T-helper 17 cell (primary cell): Measurements from ENCODE around the gene MAP1B. TPM values are rescaled to one million over a fixed set of nuclear protein-coding genes. Genes with fewer than 3 reads are reported as not detected.
A peak's percentile ranks its signal among the peaks of the same experiment; 100 is the strongest.
"Not testable (repeated sequence)": the region's sequence is repeated elsewhere in the genome, so short reads cannot be mapped to it uniquely, and the experiment has no call there.

Experiments
- ATAC-seq: fragments of 150-1000 bp; cut with Tn5 transposase; 2 replicates; pipeline ENCODE4 v1.10.0; 2021; ENCODE audit warnings: mild to moderate bottlenecking, moderate library complexity
- DNase-seq, 3 donors: peaks; one replicate each; pipeline versions ENCODE4 v3.0.0 to v3.0.0-alpha.2; 2020 to 2021
- H3K9me3 ChIP-seq: one replicate; pipeline ENCODE4 v1.7.0; 2013; ENCODE audit warnings: low read length, mild to moderate bottlenecking; ENCODE audit not compliant: control insufficient read depth, poor library complexity, severe bottlenecking
- H3K27ac Mint-ChIP-seq: one replicate; pipeline ENCODE4 v1.8.0; 2022; ENCODE audit warnings: mild to moderate bottlenecking, moderate library complexity, mixed read lengths
- H3K27me3 Mint-ChIP-seq: one replicate; pipeline ENCODE4 v1.8.0; 2022; ENCODE audit warnings: mixed read lengths
- H3K36me3 Mint-ChIP-seq: one replicate; pipeline ENCODE4 v1.8.0; 2022; ENCODE audit warnings: low read depth, mixed read lengths
- H3K4me1 Mint-ChIP-seq: one replicate; pipeline ENCODE4 v1.8.0; 2022; ENCODE audit warnings: mild to moderate bottlenecking, mixed read lengths
- H3K4me3 Mint-ChIP-seq: one replicate; pipeline ENCODE4 v1.8.0; 2022; ENCODE audit warnings: mild to moderate bottlenecking, moderate library complexity, mixed read lengths
- total RNA-seq, 4 donors: library from RNA in 2 of 4; stranded (reverse) in 2 of 4; gene quantifications; one replicate each; pipeline ENCODE4 v1.2.3 and lab custom pipeline; 2022 to 2026

Gene MAP1B
- total RNA-seq, 2 donors from 2014 or later: 0.05 to 1.4 TPM

- no peak for DNase-seq
- no peak for ATAC-seq
- peaks cover 50% of the 10 kb centered on the region for H3K27me3 Mint-ChIP-seq
- no peaks in the 10 kb centered on the region for H3K9me3 ChIP-seq
- H3K27ac Mint-ChIP-seq: no peak overlapping the region
- no peaks in the 10 kb centered on the region for H3K4me1 Mint-ChIP-seq
- no peaks in the 10 kb centered on the region for H3K36me3 Mint-ChIP-seq
- H3K4me3 Mint-ChIP-seq: no peak overlapping the region
These were observed 29.9 kb upstream of the MAP1B start for GRCh38 chr5:72077390-72077789.

- no peaks in the 10 kb centered on the region for H3K36me3 Mint-ChIP-seq
- H3K4me3 Mint-ChIP-seq: no peak overlapping the region
- H3K4me1 Mint-ChIP-seq: no peaks in the 10 kb centered on the region
- DNase-seq (no peak), ATAC-seq (no peak)
- no peak overlapping the region for H3K27ac Mint-ChIP-seq
- H3K27me3 Mint-ChIP-seq: peaks cover 59% of the 10 kb centered on the region
- H3K9me3 ChIP-seq: no peaks in the 10 kb centered on the region
These were observed 28.0 kb upstream of the MAP1B start for GRCh38 chr5:72079288-72079687.

- H3K36me3 Mint-ChIP-seq: no peaks in the 10 kb centered on the region
These were observed 25.2 kb upstream of the MAP1B start for GRCh38 chr5:72082048-72082447.

DNA sequence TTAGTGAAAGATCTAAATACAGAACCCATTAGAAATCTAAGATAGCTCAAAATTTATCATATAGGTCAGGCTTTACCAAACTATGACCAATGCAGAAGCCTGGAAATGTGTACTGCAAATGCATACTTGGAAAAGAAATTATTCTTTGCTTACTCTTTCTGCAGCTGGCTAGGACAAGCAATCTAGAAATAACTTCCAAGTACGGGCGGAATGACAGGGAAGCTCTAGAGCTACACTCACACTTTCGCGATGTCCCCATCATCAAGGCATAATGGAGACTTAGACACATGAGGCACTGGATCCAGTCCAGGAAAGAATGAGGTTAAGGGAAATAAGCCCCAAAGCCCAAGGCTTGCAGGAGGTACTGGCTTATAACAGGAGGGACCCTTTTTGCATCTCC lies 22.4 kb upstream of the MAP1B start:
- no peak for ATAC-seq
- H3K36me3 Mint-ChIP-seq: no peaks in the 10 kb centered on the region
- no peaks in the 10 kb centered on the region for H3K4me1 Mint-ChIP-seq
- no peak overlapping the region for H3K4me3 Mint-ChIP-seq
- DNase-seq: no peak
- peaks cover 52% of the 10 kb centered on the region for H3K27me3 Mint-ChIP-seq
- no peak overlapping the region for H3K27ac Mint-ChIP-seq
- H3K9me3 ChIP-seq: no peaks in the 10 kb centered on the region

More at GRCh38 chr5:72082048-72082447, 25.2 kb upstream of the MAP1B start:
- DNase-seq (no peak), ATAC-seq (no peak)
- Mint-ChIP-seq H3K27me3 (peaks cover 71% of the 10 kb centered on the region), H3K27ac (no peak overlapping the region), H3K4me1 (no peaks in the 10 kb centered on the region), H3K4me3 (no peak overlapping the region)
- H3K9me3 ChIP-seq: no peaks in the 10 kb centered on the region

DNA sequence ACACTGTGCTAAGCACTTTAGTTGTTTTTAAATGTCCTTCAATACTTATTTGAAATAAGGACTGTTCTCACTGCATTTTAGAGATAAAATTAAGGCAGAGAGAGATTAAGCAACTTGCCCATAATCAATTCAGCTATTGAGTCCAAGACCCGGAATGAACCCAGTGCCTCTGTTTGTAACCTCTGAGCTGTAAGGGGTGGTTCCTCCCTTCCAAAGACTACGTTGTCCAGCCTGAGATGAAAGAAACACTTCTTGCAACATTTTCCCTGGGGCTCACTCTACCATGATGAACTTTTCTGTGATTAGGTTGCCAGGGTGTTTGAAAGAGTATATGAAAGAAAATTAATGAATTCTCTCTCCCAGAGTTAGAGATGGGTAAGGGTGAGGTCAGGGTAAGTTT lies 22.0 kb upstream of the MAP1B start:
- peaks cover 50% of the 10 kb centered on the region for H3K27me3 Mint-ChIP-seq
- H3K9me3 ChIP-seq: no peaks in the 10 kb centered on the region
- no peak for DNase-seq
- H3K4me3 Mint-ChIP-seq: no peak overlapping the region
- no peak overlapping the region for H3K27ac Mint-ChIP-seq
- no peaks in the 10 kb centered on the region for H3K36me3 Mint-ChIP-seq
- no peak for ATAC-seq
- H3K4me1 Mint-ChIP-seq: no peaks in the 10 kb centered on the region

GRCh38 chr5:72089713-72090112 lies 17.6 kb upstream of the MAP1B start:
- not testable (repeated sequence) for H3K9me3 ChIP-seq, H3K36me3 Mint-ChIP-seq, H3K27ac Mint-ChIP-seq, ATAC-seq, DNase-seq, H3K4me3 Mint-ChIP-seq, H3K4me1 Mint-ChIP-seq
- peaks cover 20% of the 10 kb centered on the region for H3K27me3 Mint-ChIP-seq

DNA sequence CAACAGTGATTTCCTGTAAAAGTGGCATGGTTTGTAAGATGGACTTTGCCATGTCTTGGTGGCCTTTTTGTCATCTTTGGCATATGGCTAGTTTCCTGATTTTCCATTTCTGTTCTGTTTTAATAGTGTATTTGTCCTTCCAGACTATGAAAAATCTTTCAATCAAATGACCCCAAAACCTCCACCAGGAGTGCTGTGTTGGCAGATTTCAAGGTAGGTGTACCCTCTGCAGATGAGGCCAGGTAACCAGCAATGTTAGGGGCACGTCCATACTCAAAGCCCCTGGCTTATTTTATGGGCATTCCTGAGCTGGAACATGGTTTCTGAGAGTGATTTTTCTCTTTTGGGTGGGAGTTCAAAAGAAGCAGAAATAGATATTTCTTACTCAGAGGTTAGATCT lies 15.2 kb upstream of the MAP1B start:
- no peak for DNase-seq
- no peaks in the 10 kb centered on the region for H3K9me3 ChIP-seq
- H3K4me3 Mint-ChIP-seq: no peak overlapping the region
- no peak overlapping the region for H3K27ac Mint-ChIP-seq
- H3K4me1 Mint-ChIP-seq: no peaks in the 10 kb centered on the region
- no peaks in the 10 kb centered on the region for H3K36me3 Mint-ChIP-seq
- ATAC-seq: no peak
- H3K27me3 Mint-ChIP-seq: peaks cover 30% of the 10 kb centered on the region

DNA sequence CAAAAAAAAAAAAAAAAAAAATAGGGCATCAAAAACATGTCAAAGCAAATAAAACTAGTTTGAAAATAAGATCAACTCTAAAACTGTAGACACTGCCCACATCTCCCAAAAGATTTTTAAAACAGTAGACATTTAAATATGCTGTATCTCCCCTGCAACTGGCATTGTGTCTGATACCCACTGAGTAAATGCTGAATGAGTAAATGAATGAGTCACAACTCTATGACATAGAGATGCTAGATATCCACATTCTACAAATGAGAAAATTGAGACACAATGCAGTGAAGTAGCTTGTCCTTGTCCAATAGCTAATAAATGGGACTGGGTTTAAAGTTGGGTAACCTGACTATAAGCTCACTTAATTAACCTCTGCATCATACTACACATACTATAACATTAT lies 14.1 kb upstream of the MAP1B start:
- H3K36me3 Mint-ChIP-seq: no peaks in the 10 kb centered on the region
- ATAC-seq (no peak), DNase-seq (no peak)
- peaks cover 36% of the 10 kb centered on the region for H3K27me3 Mint-ChIP-seq
- no peaks in the 10 kb centered on the region for H3K9me3 ChIP-seq
- H3K4me3 Mint-ChIP-seq: no peak overlapping the region
- H3K4me1 Mint-ChIP-seq: no peaks in the 10 kb centered on the region
- no peak overlapping the region for H3K27ac Mint-ChIP-seq

GRCh38 chr5:72093824-72094223 lies 13.5 kb upstream of the MAP1B start:
- H3K36me3 Mint-ChIP-seq: no peaks in the 10 kb centered on the region
- no peaks in the 10 kb centered on the region for H3K9me3 ChIP-seq
- H3K27ac Mint-ChIP-seq: no peak overlapping the region
- ATAC-seq (no peak), DNase-seq (no peak)
- no peaks in the 10 kb centered on the region for H3K4me1 Mint-ChIP-seq
- no peak overlapping the region for H3K4me3 Mint-ChIP-seq
- peaks cover 40% of the 10 kb centered on the region for H3K27me3 Mint-ChIP-seq

- no peaks in the 10 kb centered on the region for H3K36me3 Mint-ChIP-seq
- H3K4me1 Mint-ChIP-seq: no peaks in the 10 kb centered on the region
- peaks cover 56% of the 10 kb centered on the region for H3K27me3 Mint-ChIP-seq
- H3K4me3 Mint-ChIP-seq: no peak overlapping the region
- H3K27ac Mint-ChIP-seq: no peak overlapping the region
- ATAC-seq (no peak), DNase-seq (no peak)
- H3K9me3 ChIP-seq: no peaks in the 10 kb centered on the region
These were observed 10.6 kb upstream of the MAP1B start for GRCh38 chr5:72096602-72097188.

- no peaks in the 10 kb centered on the region for H3K36me3 Mint-ChIP-seq
- no peaks in the 10 kb centered on the region for H3K9me3 ChIP-seq
- H3K27me3 Mint-ChIP-seq: peaks cover 62% of the 10 kb centered on the region
- H3K4me3 Mint-ChIP-seq: no peak overlapping the region
- H3K27ac Mint-ChIP-seq: no peak overlapping the region
- ATAC-seq (no peak), DNase-seq (no peak)
- H3K4me1 Mint-ChIP-seq: no peaks in the 10 kb centered on the region
These were observed 5.4 kb upstream of the MAP1B start for GRCh38 chr5:72101828-72102227.

- Mint-ChIP-seq H3K27me3 (peaks cover 60% of the 10 kb centered on the region), H3K4me3 (peak overlapping the region; percentile 50), H3K36me3 (peaks cover 2% of the 10 kb centered on the region), H3K27ac (no peak overlapping the region), H3K4me1 (peaks cover 2% of the 10 kb centered on the region)
- H3K9me3 ChIP-seq: no peaks in the 10 kb centered on the region
- DNase-seq (no peak), ATAC-seq (no peak)
These were observed 501 bp upstream of the MAP1B start for GRCh38 chr5:72106817-72107130.

DNA sequence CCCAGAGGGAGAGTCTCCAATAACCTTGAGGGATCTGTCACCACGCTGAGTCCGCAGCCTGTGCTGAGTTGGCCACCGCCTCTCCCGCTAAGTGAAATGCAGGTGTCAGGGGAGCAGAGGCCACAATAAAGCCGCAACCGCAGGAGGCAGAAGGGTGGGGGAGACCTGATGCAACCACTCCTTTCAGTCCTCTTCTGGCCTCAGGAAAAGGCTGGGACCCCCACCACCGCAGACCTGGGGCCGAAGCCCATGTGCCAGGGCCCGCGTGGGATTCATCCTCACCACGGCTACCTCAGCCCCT lies 576 bp downstream of the MAP1B start:
- H3K27ac Mint-ChIP-seq: no peak overlapping the region
- H3K27me3 Mint-ChIP-seq: peaks cover 60% of the 10 kb centered on the region
- no peak for ATAC-seq
- no peak for DNase-seq
- no peaks in the 10 kb centered on the region for H3K9me3 ChIP-seq
- H3K36me3 Mint-ChIP-seq: peaks cover 2% of the 10 kb centered on the region
- peaks cover 2% of the 10 kb centered on the region for H3K4me1 Mint-ChIP-seq
- peak overlapping the region; percentile 12 for H3K4me3 Mint-ChIP-seq

- peaks cover 2% of the 10 kb centered on the region for H3K4me1 Mint-ChIP-seq
These were observed 1.2 kb downstream of the MAP1B start for GRCh38 chr5:72108202-72109061.

More at GRCh38 chr5:72108202-72109061, 1.2 kb downstream of the MAP1B start:
- Mint-ChIP-seq H3K36me3 (peaks cover 2% of the 10 kb centered on the region), H3K27me3 (peaks cover 60% of the 10 kb centered on the region), H3K27ac (no peak overlapping the region), H3K4me3 (peak overlapping the region; percentile 61)
- H3K9me3 ChIP-seq: no peaks in the 10 kb centered on the region
- no peak for DNase-seq
- no peak for ATAC-seq
